K562 (cell line): ENCODE data around the gene RUNX1. TPM values are rescaled to one million over a fixed set of nuclear protein-coding genes. Genes with fewer than 3 reads are reported as not detected.
A peak's percentile ranks its signal among the peaks of the same experiment; 100 is the strongest.

Experiments used
- CHAMP1 ChIP-seq: fragments of 450-650 bp; IDR thresholded peaks from 2 replicates; pipeline ENCODE4 v1.6.1; 2016; ENCODE audit warnings: mild to moderate bottlenecking
- CREB3L1 ChIP-seq: fragments of 450-650 bp; IDR thresholded peaks from 2 replicates; pipeline ENCODE4 v1.6.1; 2014; ENCODE audit warnings: low read depth, mild to moderate bottlenecking, moderate library complexity, borderline replicate concordance
- DDX20 ChIP-seq: fragments of 450-650 bp; IDR thresholded peaks from 2 replicates; pipeline ENCODE4 v1.6.1; 2016; ENCODE audit warnings: missing genetic modification characterization, low read depth, mild to moderate bottlenecking, missing compliant biosample characterization, moderate library complexity
- ETV5 ChIP-seq: sonication (generic); formaldehyde crosslinking; IDR thresholded peaks from 2 replicates; pipeline ENCODE4 v1.4.0; 2020; ENCODE audit warnings: low read depth, mild to moderate bottlenecking, missing genetic modification reagents
- GABPB2 ChIP-seq: fragments of 250-450 bp; sonication (Bioruptor Pico); conservative IDR thresholded peaks from 2 replicates; pipeline ENCODE4 v1.5.1; 2021; ENCODE audit warnings: mild to moderate bottlenecking
- ILF3 ChIP-seq: fragments of 450-650 bp; IDR thresholded peaks from 2 replicates; pipeline ENCODE4 v1.6.1; 2018; ENCODE audit warnings: antibody characterized with exemption, mild to moderate bottlenecking, moderate library complexity, borderline replicate concordance
- KAT8 ChIP-seq: fragments of 450-650 bp; IDR thresholded peaks from 2 replicates; pipeline ENCODE4 v1.6.1; 2016; ENCODE audit warnings: low read depth, mild to moderate bottlenecking
- KLF1 ChIP-seq: fragments of 450-650 bp; IDR thresholded peaks from 2 replicates; pipeline ENCODE4 v1.6.1; 2016; ENCODE audit warnings: missing genetic modification characterization, missing compliant biosample characterization
- PML ChIP-seq: IDR thresholded peaks from 2 replicates; pipeline ENCODE4 v1.6.1; 2012; ENCODE audit warnings: low read length, inconsistent platforms
- SETDB1 ChIP-seq: IDR thresholded peaks from one replicate; pipeline ENCODE4 v1.6.1; 2012; ENCODE audit warnings: low read length, control low read depth, inconsistent platforms
- THRAP3 ChIP-seq: fragments of 450-650 bp; IDR thresholded peaks from 2 replicates; pipeline ENCODE4 v1.6.1; 2016; ENCODE audit warnings: mild to moderate bottlenecking, inconsistent platforms, borderline replicate concordance
- WHSC1 ChIP-seq: IDR thresholded peaks from one replicate; pipeline ENCODE4 v1.6.1; 2012; ENCODE audit warnings: low read length, control low read depth, inconsistent platforms
- ZNF253 ChIP-seq: fragments of 250-450 bp; sonication (Bioruptor Pico); conservative IDR thresholded peaks from 2 replicates; pipeline ENCODE4 v1.6.1; 2021; ENCODE audit warnings: mild to moderate bottlenecking
- ZNF445 ChIP-seq: fragments of 250-450 bp; sonication (Bioruptor Pico); IDR thresholded peaks from 2 replicates; pipeline ENCODE4 v1.4.0; 2020; ENCODE audit warnings: low read depth, mild to moderate bottlenecking, moderate library complexity
- ZNF655 ChIP-seq: fragments of 250-450 bp; sonication (Bioruptor Pico); IDR thresholded peaks from 2 replicates; pipeline ENCODE4 v1.5.0; 2021
- polyA plus RNA-seq, 8 experiments: library from polyadenylated mRNA; depleted of rRNA in 4 of 8; stranded (reverse) in 5 of 8; unstranded in 3 of 8; fragments of >200 nt; fragmentation: Nextera tagmentation in 2 of 8; fragmentation: Illumina TruSeq in 1 of 8; extraction: Ambion mirVana in 2 of 8; extraction: Trizol in 1 of 8; gene quantifications; 2 replicates each; pipeline versions ENCODE4 v1.2.1 to v1.2.3, GENCODE V29; 2011 to 2014; ENCODE audit warnings: inconsistent platforms in 1 of 8, missing spikeins in 1 of 8
- total RNA-seq, 7 experiments: library from RNA; depleted of rRNA in 6 of 7; stranded (reverse); fragments of >200 nt in 6 of 7; fragmentation: Illumina TruSeq in 2 of 7; extraction: Trizol in 2 of 7; gene quantifications; 2 replicates each; pipeline versions ENCODE4 v1.2.1 to v1.2.3, GENCODE V29; 2011 to 2021; ENCODE audit warnings: low replicate concordance in 1 of 7
- TF ChIP-seq, protein P1 (sequence below), 2 experiments: fragments of 150-350 bp in 1 of 2; IDR thresholded peaks; 2 replicates each; pipeline ENCODE4 v1.6.1; 2012 to 2016; ENCODE audit warnings: low read depth in 2 of 2, low read length in 2 of 2, mild to moderate bottlenecking in 1 of 2, moderate library complexity in 1 of 2
- TF ChIP-seq, protein P2 (sequence below), 2 experiments: IDR thresholded peaks in 1 of 2; conservative IDR thresholded peaks in 1 of 2; 2 replicates each; pipeline ENCODE4 v1.6.1; 2016; ENCODE audit warnings: low read depth in 2 of 2, mild to moderate bottlenecking in 1 of 2, missing compliant biosample characterization in 1 of 2, missing genetic modification characterization in 1 of 2, moderate library complexity in 1 of 2

Gene RUNX1
- total and polyA plus RNA-seq, 9 of the 15 experiments (the other 6 are each of a cell fraction or from before 2014, with no cell fraction given): 2.2 to 68.6 (median 17.8) TPM

DNA sequence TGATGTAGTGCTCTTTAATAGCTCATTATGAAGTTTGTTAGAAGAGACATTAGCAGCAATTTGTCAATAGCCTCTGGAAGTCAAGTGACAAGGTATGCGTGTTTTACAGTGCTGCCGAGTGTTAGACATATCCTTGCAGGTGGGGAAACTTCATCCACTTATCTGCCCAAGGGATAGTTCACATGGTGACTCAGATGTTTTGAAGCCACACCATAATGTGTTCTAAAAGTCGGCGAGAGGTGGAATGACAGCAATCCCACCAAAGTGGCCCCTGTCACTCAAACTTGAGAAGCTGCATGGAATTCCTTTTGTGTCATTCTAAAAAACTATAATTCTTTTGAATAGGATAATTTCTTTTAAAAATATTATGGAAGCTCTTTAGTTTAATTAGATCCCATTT, 98.1 kb downstream of the RUNX1 start (continued):
- TF ChIP-seq, protein P1, sequence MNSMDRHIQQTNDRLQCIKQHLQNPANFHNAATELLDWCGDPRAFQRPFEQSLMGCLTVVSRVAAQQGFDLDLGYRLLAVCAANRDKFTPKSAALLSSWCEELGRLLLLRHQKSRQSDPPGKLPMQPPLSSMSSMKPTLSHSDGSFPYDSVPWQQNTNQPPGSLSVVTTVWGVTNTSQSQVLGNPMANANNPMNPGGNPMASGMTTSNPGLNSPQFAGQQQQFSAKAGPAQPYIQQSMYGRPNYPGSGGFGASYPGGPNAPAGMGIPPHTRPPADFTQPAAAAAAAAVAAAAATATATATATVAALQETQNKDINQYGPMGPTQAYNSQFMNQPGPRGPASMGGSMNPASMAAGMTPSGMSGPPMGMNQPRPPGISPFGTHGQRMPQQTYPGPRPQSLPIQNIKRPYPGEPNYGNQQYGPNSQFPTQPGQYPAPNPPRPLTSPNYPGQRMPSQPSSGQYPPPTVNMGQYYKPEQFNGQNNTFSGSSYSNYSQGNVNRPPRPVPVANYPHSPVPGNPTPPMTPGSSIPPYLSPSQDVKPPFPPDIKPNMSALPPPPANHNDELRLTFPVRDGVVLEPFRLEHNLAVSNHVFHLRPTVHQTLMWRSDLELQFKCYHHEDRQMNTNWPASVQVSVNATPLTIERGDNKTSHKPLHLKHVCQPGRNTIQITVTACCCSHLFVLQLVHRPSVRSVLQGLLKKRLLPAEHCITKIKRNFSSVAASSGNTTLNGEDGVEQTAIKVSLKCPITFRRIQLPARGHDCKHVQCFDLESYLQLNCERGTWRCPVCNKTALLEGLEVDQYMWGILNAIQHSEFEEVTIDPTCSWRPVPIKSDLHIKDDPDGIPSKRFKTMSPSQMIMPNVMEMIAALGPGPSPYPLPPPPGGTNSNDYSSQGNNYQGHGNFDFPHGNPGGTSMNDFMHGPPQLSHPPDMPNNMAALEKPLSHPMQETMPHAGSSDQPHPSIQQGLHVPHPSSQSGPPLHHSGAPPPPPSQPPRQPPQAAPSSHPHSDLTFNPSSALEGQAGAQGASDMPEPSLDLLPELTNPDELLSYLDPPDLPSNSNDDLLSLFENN (IDR thresholded peaks at IDR 0.05; ENCODE audit: low read depth in 2 of 2, low read length in 2 of 2): no peak
- TF ChIP-seq ZNF253 (CRISPR knock-in tag) (no peak), PML (no peak), ILF3 (no peak), CREB3L1 (no peak), WHSC1 (no peak), ZNF445 (no peak), ETV5 (CRISPR knock-in tag) (no peak), THRAP3 (no peak), CHAMP1 (no peak), SETDB1 (no peak), KLF1 (tag) (no peak), DDX20 (tag) (no peak), KAT8 (no peak), ZNF655 (no peak), GABPB2 (CRISPR knock-in tag) (no peak)
- TF ChIP-seq, protein P2, sequence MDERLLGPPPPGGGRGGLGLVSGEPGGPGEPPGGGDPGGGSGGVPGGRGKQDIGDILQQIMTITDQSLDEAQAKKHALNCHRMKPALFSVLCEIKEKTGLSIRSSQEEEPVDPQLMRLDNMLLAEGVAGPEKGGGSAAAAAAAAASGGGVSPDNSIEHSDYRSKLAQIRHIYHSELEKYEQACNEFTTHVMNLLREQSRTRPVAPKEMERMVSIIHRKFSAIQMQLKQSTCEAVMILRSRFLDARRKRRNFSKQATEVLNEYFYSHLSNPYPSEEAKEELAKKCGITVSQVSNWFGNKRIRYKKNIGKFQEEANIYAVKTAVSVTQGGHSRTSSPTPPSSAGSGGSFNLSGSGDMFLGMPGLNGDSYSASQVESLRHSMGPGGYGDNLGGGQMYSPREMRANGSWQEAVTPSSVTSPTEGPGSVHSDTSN (CRISPR knock-in tag; IDR thresholded peaks at IDR 0.05; ENCODE audit: low read depth): peak; percentile 64
- TF ChIP-seq, protein P2 (tag; conservative IDR thresholded peaks at IDR 0.05; ENCODE audit: low read depth): peak; percentile 66
